Stomach (tissue), 9 donors: ENCODE measurements around the gene MAD2L1BP. TPM values are rescaled to one million over a fixed set of nuclear protein-coding genes. Genes with fewer than 3 reads are reported as not detected.

ENCODE experiments used
- DNase-seq, 2 donors: peaks; one replicate each; pipeline versions ENCODE4 v3.0.0 to v3.0.0-alpha.2; 2013 to 2019
- H3K27ac ChIP-seq, 5 donors: fragments of 200-600 bp in 4 of 5; sonication (generic) in 4 of 5; one replicate each; pipeline ENCODE4 v1.5.1; 2013 to 2019; ENCODE audit warnings: mild to moderate bottlenecking in 1 of 5, moderate library complexity in 1 of 5
- H3K27me3 ChIP-seq, 3 donors: fragments of 200-600 bp; sonication (generic); one replicate each; pipeline ENCODE4 v1.5.1; 2017 to 2019; ENCODE audit warnings: mixed run types in 1 of 3
- H3K36me3 ChIP-seq, 4 donors: fragments of 200-600 bp; sonication (generic); 1 replicate in 3 of 4; 2 replicates in 1 of 4; pipeline ENCODE4 v1.5.1; 2016 to 2019
- H3K4me1 ChIP-seq, 4 donors: fragments of 200-600 bp; sonication (generic); one replicate each; pipeline ENCODE4 v1.5.1; 2016 to 2019
- H3K4me3 ChIP-seq, 4 donors: fragments of 200-600 bp; sonication (generic) in 3 of 4; one replicate each; pipeline ENCODE4 v1.5.1; 2016 to 2019; ENCODE audit warnings: mild to moderate bottlenecking in 1 of 4
- H3K9me3 ChIP-seq, 4 donors: fragments of 200-600 bp; sonication (generic); one replicate each; pipeline ENCODE4 v1.5.1; 2016 to 2019
- CTCF ChIP-seq, 7 experiments: fragments of 450-650 bp in 4 of 7; fragments of 200-600 bp in 3 of 7; sonication (generic) in 3 of 7; IDR thresholded peaks; one replicate each; pipeline ENCODE4 v1.5.1; 2016 to 2019; ENCODE audit warnings: antibody characterized with exemption in 7 of 7, control low read depth in 2 of 7, mild to moderate bottlenecking in 1 of 7
- EP300 ChIP-seq: sonication (generic); formaldehyde crosslinking; IDR thresholded peaks from one replicate; pipeline ENCODE4 v1.6.1; 2017; ENCODE audit warnings: antibody characterized with exemption
- POLR2A ChIP-seq, 4 donors: fragments of 450-650 bp; IDR thresholded peaks; one replicate each; pipeline ENCODE4 v1.6.1; 2016; ENCODE audit warnings: antibody characterized with exemption in 4 of 4, control low read depth in 2 of 4, mild to moderate bottlenecking in 1 of 4, moderate library complexity in 1 of 4
- POLR2AphosphoS5 ChIP-seq, 3 donors: sonication (generic); formaldehyde crosslinking; IDR thresholded peaks; one replicate each; pipeline ENCODE4 v1.6.1; 2016; ENCODE audit warnings: antibody characterized with exemption in 3 of 3
- WGBS, 5 donors: extraction: QIAGEN DNeasy Blood & Tissue Kit in 3 of 5; methylation state at CpG; one replicate each; pipeline versions ENCODE4 v1.1.5 to v1.1.7; 2013 to 2018; 5-methylcytosine and 5-hydroxymethylcytosine counted together
- intact Hi-C: fragments of 100-400 bp; cut with DNase I; formaldehyde crosslinking; loops from one replicate; pipeline ENCODE4 v1.15.1; 2023; ENCODE audit warnings: low total_unique reads
- polyA plus RNA-seq, 3 donors: library from polyadenylated mRNA; stranded (reverse); fragments of 200-250 nt; gene quantifications; one replicate each; pipeline ENCODE4 v1.2.3, GENCODE V29; 2013
- total RNA-seq, 5 donors: library from RNA; depleted of rRNA; stranded (reverse); fragments of >200 nt; gene quantifications; one replicate each; pipeline versions ENCODE4 v1.1.0 to v1.2.3, GENCODE V29; 2014 to 2016
- donor health status: healthy with polysubstance abuse.
- donor health status: Bipolar disorder and iron deficiency.
- donor health status: healthy.

Gene MAD2L1BP
- total and polyA plus RNA-seq, 8 donors: 7.8 to 282 (median 22.6) TPM

DNA sequence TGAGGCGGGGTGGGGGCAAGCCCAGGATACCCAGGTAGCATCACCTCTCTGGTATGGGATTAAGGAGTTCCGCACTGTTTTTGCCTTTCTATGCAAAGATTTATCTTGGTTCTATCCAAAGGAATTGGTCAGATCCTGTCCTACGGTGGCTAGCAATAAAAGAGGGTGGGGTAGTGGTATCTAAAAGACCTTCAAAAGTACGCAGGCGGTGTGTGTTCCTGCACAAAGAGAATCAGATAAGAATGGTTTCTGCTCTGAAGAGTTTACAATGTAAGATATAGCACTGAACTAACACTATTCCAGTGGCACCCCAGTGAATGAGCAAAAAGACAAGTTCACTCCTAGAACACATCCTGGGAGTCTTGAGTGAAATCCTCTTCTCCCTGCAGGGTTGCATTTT lies 45.7 kb downstream of the MAD2L1BP start:
- Histone ChIP-seq H3K4me3 (no peak overlapping the region), H3K27me3 (no peaks in the 10 kb centered on the region), H3K27ac (no peak overlapping the region), H3K9me3 (no peaks in the 10 kb centered on the region), H3K36me3 (peaks cover 35 to 67% (median 62%) of the 10 kb centered on the region in 4 donors), H3K4me1 (peaks cover 9 to 56% (median 41%) of the 10 kb centered on the region in 4 donors)
- no peak for DNase-seq
- TF ChIP-seq POLR2A (IDR thresholded peaks at IDR 0.05) (no peak), POLR2AphosphoS5 (IDR thresholded peaks at IDR 0.05) (no peak), CTCF (IDR thresholded peaks at IDR 0.05) (no peak), EP300 (no peak)
- intact Hi-C loops: no loop called here
- WGBS, 5 donors: 53 to 80% (median 60%) methylated on average over 5 of the region's 5 CpGs

GRCh38 chr6:43682724-43683429 lies 47.2 kb downstream of the MAD2L1BP start:
- TF ChIP-seq POLR2AphosphoS5 (IDR thresholded peaks at IDR 0.05) (no peak), CTCF (IDR thresholded peaks at IDR 0.05) (no peak), POLR2A (IDR thresholded peaks at IDR 0.05) (no peak), EP300 (no peak)
- Histone ChIP-seq H3K36me3 (peaks cover 19 to 51% (median 47%) of the 10 kb centered on the region in 4 donors), H3K27ac (no peak overlapping the region), H3K4me3 (no peak overlapping the region), H3K27me3 (no peaks in the 10 kb centered on the region), H3K9me3 (no peaks in the 10 kb centered on the region), H3K4me1 (peaks cover 17 to 65% (median 52%) of the 10 kb centered on the region in 4 donors)
- intact Hi-C loops: no loop called here
- WGBS, 5 donors: 55 to 73% (median 65%) methylated on average over 8 of the region's 8 CpGs
- no peak for DNase-seq

DNA sequence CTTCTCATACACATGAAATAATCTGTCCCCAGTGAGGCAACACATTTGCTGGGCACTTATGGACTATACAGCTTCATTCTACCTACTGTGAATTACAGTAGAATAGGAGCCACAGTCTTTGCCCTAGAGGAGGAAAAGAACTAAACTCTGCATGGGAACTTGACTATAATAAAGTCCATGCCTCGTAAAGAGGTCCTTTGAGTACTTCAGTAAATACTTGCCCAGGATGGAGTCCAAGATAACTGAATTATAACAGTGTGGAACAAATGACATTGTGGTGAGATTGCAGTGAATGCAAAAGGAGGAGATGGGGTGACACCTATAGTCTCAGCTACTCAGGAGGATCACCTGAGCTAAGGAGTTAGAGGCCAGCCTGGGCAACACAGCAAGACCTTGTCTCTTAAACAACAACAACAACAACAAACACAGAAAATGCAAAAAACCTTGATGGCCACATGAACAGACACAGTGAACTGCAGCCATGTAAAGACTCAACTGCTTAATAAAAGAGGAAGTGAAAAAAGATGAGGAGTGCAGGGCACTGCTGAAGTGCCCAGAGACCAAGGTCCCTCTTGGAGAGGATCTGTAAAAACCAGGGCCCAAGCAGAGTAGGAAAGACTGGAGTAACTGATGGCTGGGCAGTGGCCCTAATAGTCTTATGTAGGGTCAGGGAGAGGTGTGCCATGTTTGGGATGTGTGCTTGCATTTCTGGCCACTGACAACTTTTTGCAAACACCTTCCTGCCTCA lies 48.2 kb downstream of the MAD2L1BP start:
- H3K4me1 ChIP-seq: peaks cover 17 to 73% (median 60%) of the 10 kb centered on the region in 4 donors
- no peak for DNase-seq
- no peak overlapping the region for H3K27ac ChIP-seq

More for the DNA sequence above, 48.2 kb downstream of the MAD2L1BP start:
- no peaks in the 10 kb centered on the region for H3K27me3 ChIP-seq
- peaks cover 9 to 41% (median 37%) of the 10 kb centered on the region in 4 donors for H3K36me3 ChIP-seq
- no peak overlapping the region for H3K4me3 ChIP-seq
- TF ChIP-seq POLR2AphosphoS5 (IDR thresholded peaks at IDR 0.05) (no peak), EP300 (no peak), CTCF (IDR thresholded peaks at IDR 0.05) (no peak), POLR2A (IDR thresholded peaks at IDR 0.05) (no peak)
- intact Hi-C loops: no loop called here
- no peaks in the 10 kb centered on the region for H3K9me3 ChIP-seq
- 23 to 64% (median 50%) methylated on average over 1 of the region's 1 CpG for WGBS, 5 donors
